Karpas-422 (cell line): ENCODE results near the gene NCAPG2. TPM values are rescaled to one million over a fixed set of nuclear protein-coding genes. Genes with fewer than 3 reads are reported as not detected.

Experiments
- DNase-seq: peaks from one replicate; pipeline ENCODE4 v3.0.0-alpha.2; 2015
- H2AFZ ChIP-seq: fragments of 200-600 bp; sonication (generic); 2 replicates; pipeline ENCODE4 v1.6.1; 2014; ENCODE audit warnings: antibody characterized with exemption, low read length, mixed read lengths
- H3K27ac ChIP-seq: fragments of 200-600 bp; sonication (generic); 2 replicates; pipeline ENCODE4 v1.5.1; 2014; ENCODE audit warnings: mild to moderate bottlenecking, low read length, moderate library complexity
- H3K27me3 ChIP-seq: fragments of 200-600 bp; sonication (generic); 2 replicates; pipeline ENCODE4 v1.6.1; 2014; ENCODE audit warnings: low read length, mixed read lengths
- H3K36me3 ChIP-seq: fragments of 200-600 bp; sonication (generic); 2 replicates; pipeline ENCODE4 v1.6.1; 2014; ENCODE audit warnings: low read length, mixed read lengths; ENCODE audit not compliant: insufficient read depth
- H3K4me1 ChIP-seq: fragments of 200-600 bp; sonication (generic); 2 replicates; pipeline ENCODE4 v1.6.1; 2014; ENCODE audit warnings: mild to moderate bottlenecking, low read length, mixed read lengths
- H3K4me2 ChIP-seq: fragments of 200-600 bp; sonication (generic); 2 replicates; pipeline ENCODE4 v1.6.1; 2014; ENCODE audit warnings: low read length, low read depth, mild to moderate bottlenecking; ENCODE audit not compliant: poor library complexity, severe bottlenecking
- H3K4me3 ChIP-seq: fragments of 200-600 bp; sonication (generic); 2 replicates; pipeline ENCODE4 v1.5.1; 2014; ENCODE audit warnings: mild to moderate bottlenecking, antibody characterized with exemption, low read length, mixed read lengths
- H3K79me2 ChIP-seq: fragments of 200-600 bp; sonication (generic); 2 replicates; pipeline ENCODE4 v1.6.1; 2014; ENCODE audit warnings: mild to moderate bottlenecking, low read length, mixed read lengths
- H3K9ac ChIP-seq: fragments of 200-600 bp; sonication (generic); 2 replicates; pipeline ENCODE4 v1.6.0; 2014; ENCODE audit warnings: low read length
- H3K9me2 ChIP-seq: fragments of 200-600 bp; sonication (generic), shearing (Covaris generic); replicated peaks from 2 replicates; pipeline ENCODE4 v1.6.0; 2014; ENCODE audit warnings: mild to moderate bottlenecking, low read length, moderate library complexity; ENCODE audit not compliant: insufficient read depth
- H3K9me3 ChIP-seq: fragments of 300-700, 200-600 bp; sonication (generic); 2 replicates; pipeline ENCODE4 v1.6.1; 2014; ENCODE audit warnings: low read length, mixed read lengths
- H4K20me1 ChIP-seq: fragments of 200-600 bp; sonication (generic); 2 replicates; pipeline ENCODE4 v1.6.1; 2014; ENCODE audit warnings: mild to moderate bottlenecking, antibody characterized with exemption, low read length, low read depth; ENCODE audit not compliant: insufficient read depth
- total RNA-seq: library from RNA; depleted of rRNA; stranded (reverse); fragments of >200 nt; shearing (Covaris generic); gene quantifications from 2 replicates; pipeline ENCODE4 v1.2.3, GENCODE V29; 2014; ENCODE audit warnings: low replicate concordance

NCAPG2 gene
- total RNA-seq, 1 experiment from 2014 or later = 23.4 TPM

GRCh38 chr7:158655931-158656441 is 48.6 kb downstream of the NCAPG2 start:
- Histone ChIP-seq H3K9ac (no peak overlapping the region), H3K27ac (no peak overlapping the region), H3K4me1 (peaks cover 2% of the 10 kb centered on the region), H2AFZ (no peak overlapping the region), H3K9me3 (no peaks in the 10 kb centered on the region), H3K36me3 (peaks cover 49% of the 10 kb centered on the region; the same call in 1 of the 2 replicates), H3K27me3 (no peaks in the 10 kb centered on the region), H3K79me2 (0 out of 2 replicates have a peak, but pooled peaks cover 2% of the 10 kb centered on the region), H4K20me1 (no peaks in the 10 kb centered on the region), H3K4me3 (no peak overlapping the region), H3K9me2 (no peaks in the 10 kb centered on the region), H3K4me2 (no peak overlapping the region)
- no peak for DNase-seq

- H4K20me1 ChIP-seq = no peaks in the 10 kb centered on the region
- no peak overlapping the region for H3K9ac ChIP-seq
- no peak for DNase-seq
- H3K79me2 ChIP-seq = no peaks in the 10 kb centered on the region
- H3K36me3 ChIP-seq = peaks cover 49% of the 10 kb centered on the region
- H3K9me3 ChIP-seq = no peaks in the 10 kb centered on the region
- H3K4me2 ChIP-seq = no peak overlapping the region
- no peak overlapping the region for H2AFZ ChIP-seq
- H3K4me3 ChIP-seq = no peak overlapping the region
- no peaks in the 10 kb centered on the region for H3K27me3 ChIP-seq
- H3K9me2 ChIP-seq = no peaks in the 10 kb centered on the region
- H3K27ac ChIP-seq = no peak overlapping the region
- H3K4me1 ChIP-seq = no peaks in the 10 kb centered on the region
Observed at GRCh38 chr7:158655507-158655906, 49.1 kb downstream of the NCAPG2 start.

- no peak for DNase-seq
- Histone ChIP-seq H3K4me3 (no peak overlapping the region), H3K4me2 (no peak overlapping the region), H3K4me1 (no peaks in the 10 kb centered on the region), H3K9ac (no peak overlapping the region), H3K27me3 (no peaks in the 10 kb centered on the region), H3K9me2 (no peaks in the 10 kb centered on the region), H3K9me3 (no peaks in the 10 kb centered on the region), H4K20me1 (no peaks in the 10 kb centered on the region), H2AFZ (no peak overlapping the region), H3K27ac (no peak overlapping the region), H3K79me2 (peaks cover 10% of the 10 kb centered on the region), H3K36me3 (peaks cover 53% of the 10 kb centered on the region)
Observed at GRCh38 chr7:158651968-158652565, 52.5 kb downstream of the NCAPG2 start.

GRCh38 chr7:158650821-158651225 is 53.8 kb downstream of the NCAPG2 start:
- H3K36me3 ChIP-seq = peaks cover 50% of the 10 kb centered on the region

GRCh38 chr7:158649279-158649678 is 55.3 kb downstream of the NCAPG2 start:
- no peak overlapping the region for H3K4me2 ChIP-seq
- H4K20me1 ChIP-seq = no peaks in the 10 kb centered on the region
- no peak overlapping the region for H3K27ac ChIP-seq
- H3K4me3 ChIP-seq = no peak overlapping the region
- H3K9me2 ChIP-seq = no peaks in the 10 kb centered on the region
- no peaks in the 10 kb centered on the region for H3K27me3 ChIP-seq
- no peak overlapping the region for H2AFZ ChIP-seq
- H3K4me1 ChIP-seq = no peaks in the 10 kb centered on the region
- no peak for DNase-seq
- H3K36me3 ChIP-seq = peaks cover 50% of the 10 kb centered on the region
- no peaks in the 10 kb centered on the region for H3K9me3 ChIP-seq
- H3K79me2 ChIP-seq = peaks cover 15% of the 10 kb centered on the region
- no peak overlapping the region for H3K9ac ChIP-seq

More at GRCh38 chr7:158650821-158651225, 53.8 kb downstream of the NCAPG2 start:
- Histone ChIP-seq H3K79me2 (peaks cover 12% of the 10 kb centered on the region), H3K9me3 (no peaks in the 10 kb centered on the region), H3K9ac (no peak overlapping the region), H3K4me1 (no peaks in the 10 kb centered on the region), H3K4me3 (no peak overlapping the region), H3K4me2 (no peak overlapping the region), H2AFZ (no peak overlapping the region), H3K27ac (no peak overlapping the region), H3K27me3 (no peaks in the 10 kb centered on the region), H4K20me1 (no peaks in the 10 kb centered on the region), H3K9me2 (no peaks in the 10 kb centered on the region)
- no peak for DNase-seq

GRCh38 chr7:158648787-158649186 is 55.8 kb downstream of the NCAPG2 start:
- Histone ChIP-seq H3K27me3 (no peaks in the 10 kb centered on the region), H3K4me2 (no peak overlapping the region), H3K9me2 (no peaks in the 10 kb centered on the region), H4K20me1 (no peaks in the 10 kb centered on the region), H3K4me1 (no peaks in the 10 kb centered on the region), H3K27ac (no peak overlapping the region), H3K4me3 (no peak overlapping the region), H3K9ac (no peak overlapping the region), H3K9me3 (no peaks in the 10 kb centered on the region), H3K36me3 (peaks cover 47% of the 10 kb centered on the region), H2AFZ (no peak overlapping the region), H3K79me2 (peaks cover 15% of the 10 kb centered on the region)
- DNase-seq = no peak

- H3K9me2 ChIP-seq = no peaks in the 10 kb centered on the region
- DNase-seq = no peak
- H3K9ac ChIP-seq = no peak overlapping the region
- H3K4me1 ChIP-seq = no peaks in the 10 kb centered on the region
- no peaks in the 10 kb centered on the region for H4K20me1 ChIP-seq
- no peak overlapping the region for H3K27ac ChIP-seq
- H3K79me2 ChIP-seq = peaks cover 15% of the 10 kb centered on the region
- no peak overlapping the region for H3K4me2 ChIP-seq
- H2AFZ ChIP-seq = no peak overlapping the region
- H3K36me3 ChIP-seq = peaks cover 47% of the 10 kb centered on the region
- no peak overlapping the region for H3K4me3 ChIP-seq
- H3K9me3 ChIP-seq = no peaks in the 10 kb centered on the region
- H3K27me3 ChIP-seq = no peaks in the 10 kb centered on the region
Observed at GRCh38 chr7:158648168-158648567, 56.4 kb downstream of the NCAPG2 start.

GRCh38 chr7:158647475-158647792 is 57.2 kb downstream of the NCAPG2 start:
- no peak for DNase-seq
- H3K9me2 ChIP-seq = no peaks in the 10 kb centered on the region
- H3K9me3 ChIP-seq = no peaks in the 10 kb centered on the region
- no peak overlapping the region for H3K4me3 ChIP-seq
- no peaks in the 10 kb centered on the region for H3K27me3 ChIP-seq
- no peak overlapping the region for H3K27ac ChIP-seq
- peaks cover 46% of the 10 kb centered on the region for H3K36me3 ChIP-seq
- H3K4me2 ChIP-seq = no peak overlapping the region
- peaks cover 15% of the 10 kb centered on the region for H3K79me2 ChIP-seq
- no peak overlapping the region for H3K9ac ChIP-seq
- H3K4me1 ChIP-seq = no peaks in the 10 kb centered on the region
- H2AFZ ChIP-seq = no peak overlapping the region
- no peaks in the 10 kb centered on the region for H4K20me1 ChIP-seq
